A673 (cell line): ENCODE results near the gene LEO1. TPM values are rescaled to one million over a fixed set of nuclear protein-coding genes. Genes with fewer than 3 reads are reported as not detected.

Experiments
- BruUV-seq: library from RNA; stranded (reverse); fragments of 400-500 nt; replicated peaks from 2 replicates; lab custom pipeline; 2021; lab: Mats Ljungman, UMichigan
- CTCF ChIA-PET: fragments of 300-600 bp; sonication (Branson Sonifier 250); formaldehyde crosslinking; loops from one replicate; lab custom pipeline; 2022; ENCODE audit warnings: antibody characterized with exemption; lab: Charles Lee
- POLR2A ChIA-PET: fragments of 300-600 bp; sonication (Branson Sonifier 250); formaldehyde crosslinking; loops from one replicate; lab custom pipeline; 2022; ENCODE audit warnings: antibody characterized with exemption; ENCODE audit not compliant: low non-redundant PET; lab: Charles Lee
- DNase-seq: peaks from one replicate; pipeline ENCODE4 v3.0.0-alpha.2; 2015; ENCODE audit warnings: low spot score
- H3K27ac ChIP-seq: fragments of 200-600 bp; sonication (generic); 2 replicates; pipeline ENCODE4 v1.5.1; 2016; ENCODE audit warnings: mixed run types, low read depth, mild to moderate bottlenecking, mixed read lengths, antibody characterized with exemption, low read length; ENCODE audit not compliant: poor library complexity, severe bottlenecking
- H3K27me3 ChIP-seq: fragments of 200-600 bp; sonication (generic); replicated peaks from 2 replicates; pipeline ENCODE4 v1.6.1; 2017; ENCODE audit warnings: mixed run types, low read depth, mild to moderate bottlenecking, mixed read lengths, antibody characterized with exemption, low read length; ENCODE audit not compliant: insufficient read depth, poor library complexity
- H3K36me3 ChIP-seq: fragments of 200-600 bp; sonication (generic); 2 replicates; pipeline ENCODE4 v1.6.1; 2016; ENCODE audit warnings: mixed run types, mild to moderate bottlenecking, mixed read lengths, antibody characterized with exemption, low read length; ENCODE audit not compliant: insufficient read depth, poor library complexity, severe bottlenecking
- H3K4me1 ChIP-seq: fragments of 200-600 bp; sonication (generic); 2 replicates; pipeline ENCODE4 v1.6.1; 2017; ENCODE audit warnings: mixed run types, mild to moderate bottlenecking, mixed read lengths, antibody characterized with exemption, low read length; ENCODE audit not compliant: insufficient read depth, poor library complexity, severe bottlenecking
- H3K4me3 ChIP-seq: fragments of 200-600 bp; sonication (generic); 2 replicates; pipeline ENCODE4 v1.5.1; 2016; ENCODE audit warnings: low read depth, mixed run types, mild to moderate bottlenecking, mixed read lengths, low read length; ENCODE audit not compliant: poor library complexity, severe bottlenecking
- H3K9me3 ChIP-seq: fragments of 200-600 bp; sonication (generic); 2 replicates; pipeline ENCODE4 v1.6.1; 2016; ENCODE audit warnings: mixed run types, low read depth, mild to moderate bottlenecking, mixed read lengths, antibody characterized with exemption, low read length; ENCODE audit not compliant: poor library complexity, severe bottlenecking
- EZH2 ChIP-seq: fragments of 200-600 bp; sonication (generic); IDR thresholded peaks from 2 replicates; pipeline ENCODE4 v1.6.1; 2017; ENCODE audit warnings: borderline replicate concordance, low read depth, mild to moderate bottlenecking, mixed read lengths, antibody characterized with exemption, low read length; ENCODE audit not compliant: poor library complexity, severe bottlenecking
- intact Hi-C: fragments of 100-400 bp; cut with micrococcal nuclease; formaldehyde crosslinking; loops from one replicate; pipeline ENCODE4 v1.10.0; 2022; ENCODE audit not compliant: unreplicated experiment
- total RNA-seq: library from RNA; stranded (reverse); gene quantifications from 2 replicates; pipeline ENCODE4 v1.2.3, GENCODE V29; 2021
- TF ChIP-seq, protein P1 (sequence below): fragments of 300-800, 200-600 bp; sonication (generic); conservative IDR thresholded peaks from 2 replicates; pipeline ENCODE4 v1.5.1; 2017; ENCODE audit warnings: low read depth, mild to moderate bottlenecking, antibody characterized with exemption, low read length, moderate library complexity, mixed read lengths

The LEO1 gene
- total RNA-seq, 1 experiment from 2014 or later: 40.0 TPM

DNA sequence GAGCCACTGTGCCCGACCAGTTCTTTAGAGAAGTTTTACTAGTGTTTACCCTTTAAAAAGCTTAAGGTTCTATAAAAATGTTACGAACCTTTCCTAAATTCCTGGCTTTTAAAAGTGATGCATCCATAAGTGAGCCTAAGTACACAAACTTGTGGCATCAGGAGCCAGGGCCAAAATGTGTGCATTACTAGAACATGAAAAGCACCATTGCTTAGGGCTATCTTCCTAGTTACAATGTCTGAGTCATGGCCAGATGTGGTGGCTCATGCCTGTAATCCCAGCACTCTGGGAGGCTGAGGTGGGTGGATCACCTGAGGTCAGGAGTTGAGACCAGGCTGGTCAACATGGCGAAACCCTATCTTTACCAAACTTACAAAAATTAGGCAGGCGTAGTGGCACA, 39.9 kb downstream of the LEO1 start:
- Histone ChIP-seq H3K27me3 (no peaks in the 10 kb centered on the region), H3K4me1 (no peaks in the 10 kb centered on the region), H3K4me3 (no peak overlapping the region), H3K9me3 (no peaks in the 10 kb centered on the region), H3K36me3 (peaks cover 5% of the 10 kb centered on the region), H3K27ac (no peak overlapping the region)
- no TSS peak for BruUV-seq
- POLR2A ChIA-PET: no interaction called here
- intact Hi-C loops: no loop called here
- CTCF ChIA-PET: no interaction called here
- TF ChIP-seq, protein P1, sequence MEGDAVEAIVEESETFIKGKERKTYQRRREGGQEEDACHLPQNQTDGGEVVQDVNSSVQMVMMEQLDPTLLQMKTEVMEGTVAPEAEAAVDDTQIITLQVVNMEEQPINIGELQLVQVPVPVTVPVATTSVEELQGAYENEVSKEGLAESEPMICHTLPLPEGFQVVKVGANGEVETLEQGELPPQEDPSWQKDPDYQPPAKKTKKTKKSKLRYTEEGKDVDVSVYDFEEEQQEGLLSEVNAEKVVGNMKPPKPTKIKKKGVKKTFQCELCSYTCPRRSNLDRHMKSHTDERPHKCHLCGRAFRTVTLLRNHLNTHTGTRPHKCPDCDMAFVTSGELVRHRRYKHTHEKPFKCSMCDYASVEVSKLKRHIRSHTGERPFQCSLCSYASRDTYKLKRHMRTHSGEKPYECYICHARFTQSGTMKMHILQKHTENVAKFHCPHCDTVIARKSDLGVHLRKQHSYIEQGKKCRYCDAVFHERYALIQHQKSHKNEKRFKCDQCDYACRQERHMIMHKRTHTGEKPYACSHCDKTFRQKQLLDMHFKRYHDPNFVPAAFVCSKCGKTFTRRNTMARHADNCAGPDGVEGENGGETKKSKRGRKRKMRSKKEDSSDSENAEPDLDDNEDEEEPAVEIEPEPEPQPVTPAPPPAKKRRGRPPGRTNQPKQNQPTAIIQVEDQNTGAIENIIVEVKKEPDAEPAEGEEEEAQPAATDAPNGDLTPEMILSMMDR: no peak
- TF ChIP-seq EZH2: no peak
- DNase-seq: no peak

DNA sequence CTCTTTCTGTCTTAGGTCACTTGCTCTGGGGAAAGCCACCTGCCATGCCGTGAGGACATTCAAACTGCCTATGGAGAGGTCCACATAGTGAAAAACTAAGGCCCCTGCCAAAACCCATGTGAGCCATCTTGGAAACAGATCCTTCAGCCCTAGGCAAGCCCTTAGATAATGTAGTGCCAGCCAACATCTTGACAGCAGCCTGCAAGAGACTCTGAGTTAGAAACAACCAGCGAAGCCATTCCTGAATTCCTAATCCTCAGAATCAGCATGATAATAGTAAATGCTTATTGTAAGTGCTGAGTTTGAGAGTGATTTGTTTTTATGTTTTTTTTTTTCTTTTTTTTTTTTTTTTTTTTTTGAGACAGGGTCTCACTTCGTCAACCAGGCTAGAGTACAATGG, 40.6 kb downstream of the LEO1 start:
- Histone ChIP-seq H3K4me3 (no peak overlapping the region), H3K36me3 (no peaks in the 10 kb centered on the region), H3K27ac (no peak overlapping the region), H3K9me3 (no peaks in the 10 kb centered on the region), H3K27me3 (no peaks in the 10 kb centered on the region), H3K4me1 (no peaks in the 10 kb centered on the region)
- TF ChIP-seq, protein P1: no peak
- no peak for TF ChIP-seq EZH2
- intact Hi-C loops: no loop called here
- no TSS peak for BruUV-seq
- no peak for DNase-seq
- POLR2A ChIA-PET: no interaction called here
- CTCF ChIA-PET: no interaction called here

DNA sequence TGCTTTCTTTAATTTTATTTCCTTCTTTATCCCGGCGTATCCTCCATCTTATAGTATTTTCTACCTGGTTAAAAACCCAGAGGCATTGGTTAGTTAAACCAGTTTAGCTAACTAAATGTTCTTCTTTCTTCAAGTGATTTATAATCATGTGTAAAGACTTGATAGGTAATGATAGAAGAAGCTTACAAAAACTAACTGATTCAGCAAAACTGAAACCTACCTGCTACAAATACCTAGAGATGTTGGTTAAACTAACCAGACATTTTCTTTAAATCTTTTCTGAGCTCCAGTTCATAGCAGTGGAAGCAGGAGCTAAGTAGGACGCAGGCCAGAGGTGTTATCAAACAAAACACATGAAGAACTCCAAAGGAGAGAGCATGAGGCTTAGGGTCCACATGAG, 44.8 kb downstream of the LEO1 start:
- Histone ChIP-seq H3K27me3 (no peaks in the 10 kb centered on the region), H3K9me3 (no peaks in the 10 kb centered on the region), H3K36me3 (peaks cover 10% of the 10 kb centered on the region), H3K4me1 (no peaks in the 10 kb centered on the region), H3K27ac (no peak overlapping the region), H3K4me3 (no peak overlapping the region)
- ChIA-PET POLR2A (no interaction called here), CTCF (interaction anchor here (0.6 kb wide), 1 partner anchor 10 kb away, joined by 3 read pairs; no protein-coding TSS in a partner anchor)
- BruUV-seq: no TSS peak
- no peak for DNase-seq
- TF ChIP-seq EZH2: no peak
- TF ChIP-seq, protein P1: no peak
- intact Hi-C loops: no loop called here
